Gastrocnemius medialis (tissue), 4 donors: ENCODE measurements around the gene NACC1. TPM values are rescaled to one million over a fixed set of nuclear protein-coding genes. Genes with fewer than 3 reads are reported as not detected.
A peak's percentile ranks its signal among the peaks of the same experiment; 100 is the strongest.

Experiments used
- ATAC-seq, 2 donors: fragments of 150-250 bp; one replicate each; pipeline ENCODE4 v1.9.1; 2016
- DNase-seq, 2 donors: peaks; one replicate each; pipeline ENCODE4 v3.0.0-alpha.2; 2019
- H3K27ac ChIP-seq, 4 donors: fragments of 200-600 bp; sonication (generic); 1 replicate in 1 of 4; 2 replicates in 3 of 4; pipeline ENCODE4 v1.5.1; 2016 to 2018; ENCODE audit warnings: mild to moderate bottlenecking in 2 of 4, moderate library complexity in 1 of 4
- H3K27me3 ChIP-seq, 3 donors: fragments of 200-600 bp; sonication (generic) in 2 of 3; 1 replicate in 1 of 3; 2 replicates in 2 of 3; pipeline versions ENCODE4 v1.5.1 to v1.6.0; 2016 to 2019; ENCODE audit warnings: mild to moderate bottlenecking in 1 of 3, moderate library complexity in 1 of 3
- H3K36me3 ChIP-seq, 2 donors: fragments of 200-600 bp; sonication (generic) in 1 of 2; one replicate each; pipeline ENCODE4 v1.5.1; 2017 to 2018
- H3K4me1 ChIP-seq, 2 donors: fragments of 200-600 bp; sonication (generic) in 1 of 2; one replicate each; pipeline ENCODE4 v1.5.1; 2016 to 2017; ENCODE audit warnings: mild to moderate bottlenecking in 2 of 2
- H3K4me3 ChIP-seq, 4 donors: fragments of 200-600 bp; sonication (generic) in 3 of 4; 1 replicate in 1 of 4; 2 replicates in 3 of 4; pipeline ENCODE4 v1.5.1; 2016 to 2019; ENCODE audit warnings: mild to moderate bottlenecking in 2 of 4
- H3K9me3 ChIP-seq, 3 donors: fragments of 200-600 bp; sonication (generic) in 2 of 3; 1 replicate in 1 of 3; 2 replicates in 2 of 3; pipeline ENCODE4 v1.5.1; 2016 to 2019
- POLR2A ChIP-seq, 2 donors: fragments of 450-650 bp; IDR thresholded peaks; one replicate each; pipeline ENCODE4 v1.6.1; 2017; ENCODE audit warnings: antibody characterized with exemption in 2 of 2, mild to moderate bottlenecking in 2 of 2, moderate library complexity in 2 of 2
- in situ Hi-C, 4 donors: fragments of 200-750 bp; cut with MboI; loops; one replicate each; pipeline versions ENCODE4 v1.15.0 to v1.8.0; 2017; ENCODE audit warnings: low sequenced_read_pairs in 4 of 4
- intact Hi-C: fragments of 100-400 bp; cut with DNase I; formaldehyde crosslinking; loops from one replicate; pipeline ENCODE4 v1.15.1; 2023; ENCODE audit warnings: low total_unique reads
- total RNA-seq, 4 donors: library from RNA; depleted of rRNA; stranded (reverse); fragments of >200 nt; gene quantifications; one replicate each; pipeline versions ENCODE4 v1.1.0 to v1.2.3, GENCODE V29; 2016
- TF ChIP-seq, protein P1 (sequence below), 5 experiments: fragments of 450-650 bp in 3 of 5; fragments of 200-600 bp in 2 of 5; sonication (generic) in 2 of 5; IDR thresholded peaks in 4 of 5; conservative IDR thresholded peaks in 1 of 5; 1 replicate in 4 of 5; 2 replicates in 1 of 5; pipeline ENCODE4 v1.5.1; 2016 to 2019; ENCODE audit warnings: antibody characterized with exemption in 5 of 5, mild to moderate bottlenecking in 3 of 5, moderate library complexity in 3 of 5

Gene NACC1
- total RNA-seq, 4 donors from 2014 or later: 36.3 to 81.3 (median 49.4) TPM

DNA sequence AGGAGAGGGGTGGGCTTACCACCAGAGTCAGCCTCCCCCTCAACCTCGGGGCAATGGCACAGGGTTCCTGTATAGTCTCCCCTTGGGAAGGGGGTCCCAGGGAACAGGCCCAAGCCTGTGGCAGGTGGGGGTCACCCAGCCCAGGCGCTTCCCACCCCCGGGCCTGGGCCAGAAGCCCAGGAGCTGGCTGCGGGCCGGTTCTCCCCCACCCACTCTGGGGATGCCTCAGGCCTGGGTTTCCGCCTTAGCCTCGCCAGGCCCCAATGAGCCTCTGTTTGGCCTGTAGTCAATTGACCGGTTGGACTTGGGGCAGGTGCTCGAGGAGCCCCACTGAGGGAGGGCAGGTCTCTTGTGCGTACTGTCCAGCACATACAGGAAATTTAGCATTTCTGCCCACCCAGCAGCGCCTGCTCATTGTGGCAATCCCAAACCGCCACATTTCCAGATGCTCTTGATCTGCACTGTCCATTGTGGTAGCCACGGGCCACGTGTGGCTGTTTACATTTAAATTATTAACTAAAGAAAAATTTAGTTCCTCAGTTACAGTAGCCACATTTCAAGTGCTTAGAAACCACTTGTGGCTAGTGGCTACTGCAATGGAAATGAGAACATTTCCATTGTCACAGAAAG lies 25.3 kb upstream of the NACC1 start:
- H3K27ac ChIP-seq: peak overlapping the region; percentile 66 to 78 (median 74)
- H3K4me1 ChIP-seq: peaks cover 15 to 17% of the 10 kb centered on the region in 2 donors
- intact Hi-C loops (loop anchor here (1.0 kb wide), 1 partner anchor 114 kb away; no protein-coding TSS in a partner anchor), in situ Hi-C loops (loop anchor here (5.0 to 10.0 kb wide), 2 partner anchors 108 to 115 kb away; no protein-coding TSS in a partner anchor)
- H3K27me3 ChIP-seq: no peaks in the 10 kb centered on the region
- no peaks in the 10 kb centered on the region for H3K36me3 ChIP-seq
- ATAC-seq (no peak), DNase-seq (no peak)
- no peaks in the 10 kb centered on the region for H3K9me3 ChIP-seq
- H3K4me3 ChIP-seq: no peak overlapping the region
- TF ChIP-seq POLR2A (IDR thresholded peaks at IDR 0.05): no peak
- TF ChIP-seq, protein P1, sequence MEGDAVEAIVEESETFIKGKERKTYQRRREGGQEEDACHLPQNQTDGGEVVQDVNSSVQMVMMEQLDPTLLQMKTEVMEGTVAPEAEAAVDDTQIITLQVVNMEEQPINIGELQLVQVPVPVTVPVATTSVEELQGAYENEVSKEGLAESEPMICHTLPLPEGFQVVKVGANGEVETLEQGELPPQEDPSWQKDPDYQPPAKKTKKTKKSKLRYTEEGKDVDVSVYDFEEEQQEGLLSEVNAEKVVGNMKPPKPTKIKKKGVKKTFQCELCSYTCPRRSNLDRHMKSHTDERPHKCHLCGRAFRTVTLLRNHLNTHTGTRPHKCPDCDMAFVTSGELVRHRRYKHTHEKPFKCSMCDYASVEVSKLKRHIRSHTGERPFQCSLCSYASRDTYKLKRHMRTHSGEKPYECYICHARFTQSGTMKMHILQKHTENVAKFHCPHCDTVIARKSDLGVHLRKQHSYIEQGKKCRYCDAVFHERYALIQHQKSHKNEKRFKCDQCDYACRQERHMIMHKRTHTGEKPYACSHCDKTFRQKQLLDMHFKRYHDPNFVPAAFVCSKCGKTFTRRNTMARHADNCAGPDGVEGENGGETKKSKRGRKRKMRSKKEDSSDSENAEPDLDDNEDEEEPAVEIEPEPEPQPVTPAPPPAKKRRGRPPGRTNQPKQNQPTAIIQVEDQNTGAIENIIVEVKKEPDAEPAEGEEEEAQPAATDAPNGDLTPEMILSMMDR (IDR thresholded peaks at IDR 0.05 in 4 of 5, conservative IDR thresholded peaks at IDR 0.05 in 1 of 5): no peak

DNA sequence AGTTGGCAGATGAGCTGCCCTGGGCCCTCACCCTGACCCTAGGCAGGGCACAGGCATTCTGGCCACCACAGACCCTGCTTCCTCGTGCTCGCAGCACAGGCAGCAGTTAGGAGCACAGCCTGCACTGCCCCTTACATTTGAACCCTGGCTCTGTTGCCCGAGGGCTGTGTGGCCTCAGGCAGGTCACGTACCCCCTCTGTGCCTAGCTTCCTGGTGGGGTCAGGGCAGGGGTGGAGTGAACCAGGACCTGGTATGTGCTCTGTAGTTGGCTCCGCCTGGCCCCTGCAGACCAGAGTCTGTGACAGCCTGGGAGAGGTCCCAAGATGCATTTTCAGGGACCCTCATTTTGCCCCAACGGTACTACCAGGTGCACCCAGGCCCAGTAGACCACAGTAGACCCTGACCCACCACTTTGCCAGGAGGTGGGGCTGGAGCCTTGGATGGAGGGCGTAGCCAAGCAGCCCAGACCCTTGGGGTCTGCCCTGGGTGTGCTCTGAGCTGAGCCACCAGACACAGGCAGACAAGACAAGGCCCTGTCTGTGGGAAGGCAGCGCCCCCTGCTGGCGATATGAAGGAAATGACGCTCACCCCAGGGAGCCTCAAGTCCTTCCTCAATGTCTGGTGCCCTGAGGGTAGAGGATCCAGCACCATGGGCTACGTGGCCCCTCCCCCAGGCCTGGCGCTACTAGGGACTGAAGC lies 24.5 kb upstream of the NACC1 start:
- H3K27ac ChIP-seq: peak overlapping the region; percentile 66 to 78 (median 74)
- H3K36me3 ChIP-seq: no peaks in the 10 kb centered on the region
- peak; percentile 60 to 83 for DNase-seq
- H3K4me3 ChIP-seq: no peak overlapping the region
- in situ Hi-C loops: loop anchor here (5.0 to 10.0 kb wide), 2 partner anchors 109 to 116 kb away; no protein-coding TSS in a partner anchor
- H3K4me1 ChIP-seq: peaks cover 15 to 26% of the 10 kb centered on the region in 2 donors
- H3K9me3 ChIP-seq: no peaks in the 10 kb centered on the region
- H3K27me3 ChIP-seq: no peaks in the 10 kb centered on the region
- intact Hi-C loops: loop anchor here (1.0 kb wide), 1 partner anchor 115 kb away; no protein-coding TSS in a partner anchor
- ATAC-seq: peak; percentile 73 to 82
- no peak for TF ChIP-seq POLR2A (IDR thresholded peaks at IDR 0.05)
- TF ChIP-seq, protein P1 (IDR thresholded peaks at IDR 0.05 in 4 of 5, conservative IDR thresholded peaks at IDR 0.05 in 1 of 5): peak; percentile 94 to 99 (median 97)

DNA sequence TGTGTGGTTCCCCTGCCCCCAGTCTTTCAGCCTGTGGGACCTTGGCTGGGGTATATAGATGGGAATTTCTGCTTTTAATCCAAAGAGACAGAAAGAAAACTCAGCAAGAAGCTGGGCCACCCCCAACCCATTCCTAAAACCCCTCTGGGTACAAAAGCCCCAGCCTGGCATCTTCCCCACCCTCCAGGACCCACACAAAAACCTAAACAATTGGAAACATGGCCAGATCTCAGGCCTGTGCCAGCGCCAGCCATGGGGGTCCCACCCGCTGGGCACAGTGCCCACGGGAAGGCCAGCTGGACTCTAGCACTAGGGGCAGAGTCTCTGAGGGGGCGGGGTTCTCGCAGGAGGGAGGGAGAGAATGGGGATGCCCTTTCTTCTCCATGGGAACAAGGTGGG lies 24.0 kb upstream of the NACC1 start:
- Histone ChIP-seq H3K4me1 (peaks cover 21 to 27% of the 10 kb centered on the region in 2 donors), H3K36me3 (no peaks in the 10 kb centered on the region), H3K9me3 (no peaks in the 10 kb centered on the region), H3K27me3 (no peaks in the 10 kb centered on the region), H3K27ac (peak overlapping the region; percentile 41 to 78 (median 70)), H3K4me3 (no peak overlapping the region)
- ATAC-seq (no peak), DNase-seq (no peak)
- intact Hi-C loops (no loop called here), in situ Hi-C loops (loop anchor here (5.0 to 10.0 kb wide), 2 partner anchors 109 to 117 kb away; no protein-coding TSS in a partner anchor)
- TF ChIP-seq POLR2A (IDR thresholded peaks at IDR 0.05): no peak
- TF ChIP-seq, protein P1 (IDR thresholded peaks at IDR 0.05 in 4 of 5, conservative IDR thresholded peaks at IDR 0.05 in 1 of 5): peak in 1 of 5 experiments; percentile 28

DNA sequence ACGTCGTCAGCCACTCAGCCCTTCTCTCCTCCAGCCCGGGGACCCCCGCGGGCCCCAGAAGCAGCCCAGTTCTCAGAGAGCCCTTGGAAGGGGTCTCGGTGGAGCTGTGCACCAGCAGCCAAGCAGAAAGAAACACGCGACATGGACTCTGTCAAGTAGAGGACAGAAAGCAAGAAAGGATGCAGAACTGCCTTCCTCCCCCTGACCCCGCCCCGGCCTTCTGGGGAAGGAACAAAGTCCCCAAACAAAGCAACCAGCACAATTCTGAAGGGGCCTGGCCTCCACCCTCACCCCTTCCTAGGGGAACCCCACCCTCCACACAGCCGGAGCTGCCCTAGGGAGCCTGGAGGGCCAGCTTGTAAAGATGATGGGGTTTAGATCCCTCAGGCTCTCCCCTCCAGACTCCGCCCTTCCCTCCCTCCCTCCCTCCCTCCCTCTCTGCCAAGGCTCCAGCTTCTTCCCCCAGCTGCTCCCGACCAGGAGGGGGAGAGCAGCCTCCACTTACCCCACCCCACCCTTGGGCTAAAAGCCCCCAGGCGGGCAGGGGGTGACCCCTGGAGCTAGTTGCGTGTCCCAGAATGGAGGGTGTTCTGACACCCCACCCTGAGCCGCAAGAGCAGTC lies 23.2 kb upstream of the NACC1 start:
- no peaks in the 10 kb centered on the region for H3K9me3 ChIP-seq
- peaks cover 21 to 27% of the 10 kb centered on the region in 2 donors for H3K4me1 ChIP-seq
- no peak for DNase-seq
- intact Hi-C loops (no loop called here), in situ Hi-C loops (loop anchor here (5.0 to 10.0 kb wide), 2 partner anchors 110 to 118 kb away; no protein-coding TSS in a partner anchor)
- TF ChIP-seq, protein P1 (IDR thresholded peaks at IDR 0.05 in 4 of 5, conservative IDR thresholded peaks at IDR 0.05 in 1 of 5): no peak
- no peak for TF ChIP-seq POLR2A (IDR thresholded peaks at IDR 0.05)
- no peaks in the 10 kb centered on the region for H3K27me3 ChIP-seq
- H3K27ac ChIP-seq: peak overlapping the region; percentile 33 to 89 (median 42)
- H3K4me3 ChIP-seq: peak overlapping the region in 1 of 4 donors; percentile 16
- no peaks in the 10 kb centered on the region for H3K36me3 ChIP-seq
- ATAC-seq: no peak
